Measurements from ENCODE around the gene HHAT. TPM values are rescaled to one million over a fixed set of nuclear protein-coding genes. Genes with fewer than 3 reads are reported as not detected.

Gene HHAT
- total RNA-seq, 4 donors from 2014 or later: 4.6 to 8.8 (median 6.7) TPM

GRCh38 chr1:210315529-210315928 lies 13.2 kb upstream of the HHAT start:
- no peak for DNase-seq (ENCODE audit: low spot score in 2 of 2)
- intact Hi-C loops (cut with DNase I; ENCODE audit: low total_unique reads): loop anchor here (10.0 kb wide), 2 partner anchors 81 to 451 kb away; partner anchors contain the start of gene SERTAD4
- WGBS, 2 donors: 93 to 94% methylated on average over 6 of the region's 6 CpGs
- no peak for TF ChIP-seq CTCF (IDR thresholded peaks at IDR 0.05)
- TF ChIP-seq POLR2A (IDR thresholded peaks at IDR 0.05): no peak
- no peak overlapping the region for H3K4me3 ChIP-seq (ENCODE audit: low read depth, poor library complexity, severe bottlenecking)

- intact Hi-C loops (cut with DNase I; ENCODE audit: low total_unique reads): no loop called here
- WGBS, 2 donors: 72 to 75% methylated on average over 3 of the region's 3 CpGs
- no peak for TF ChIP-seq CTCF (IDR thresholded peaks at IDR 0.05)
- TF ChIP-seq POLR2A (IDR thresholded peaks at IDR 0.05): no peak
- no peak overlapping the region for H3K4me3 ChIP-seq (ENCODE audit: low read depth, poor library complexity, severe bottlenecking)
- no peak for DNase-seq (ENCODE audit: low spot score in 2 of 2)
These were observed 7.6 kb upstream of the HHAT start for GRCh38 chr1:210321131-210321530.

GRCh38 chr1:210321552-210321951 lies 7.2 kb upstream of the HHAT start:
- intact Hi-C loops (cut with DNase I; ENCODE audit: low total_unique reads): no loop called here
- H3K4me3 ChIP-seq (ENCODE audit: low read depth, poor library complexity, severe bottlenecking): no peak overlapping the region
- TF ChIP-seq CTCF (IDR thresholded peaks at IDR 0.05) (no peak), POLR2A (IDR thresholded peaks at IDR 0.05) (no peak)
- DNase-seq (ENCODE audit: low spot score in 2 of 2): peak; percentile 58 to 90
- 43 to 55% methylated on average over 8 of the region's 8 CpGs for WGBS, 2 donors

GRCh38 chr1:210323957-210324356 lies 4.7 kb upstream of the HHAT start:
- 74 to 83% methylated on average over 1 of the region's 1 CpG for WGBS, 2 donors

GRCh38 chr1:210325026-210325670 lies 3.6 kb upstream of the HHAT start:
- intact Hi-C loops (cut with DNase I; ENCODE audit: low total_unique reads): no loop called here

More at GRCh38 chr1:210323957-210324356, 4.7 kb upstream of the HHAT start:
- no peak for TF ChIP-seq POLR2A (IDR thresholded peaks at IDR 0.05)
- intact Hi-C loops (cut with DNase I; ENCODE audit: low total_unique reads): no loop called here
- DNase-seq (ENCODE audit: low spot score in 2 of 2): no peak
- H3K4me3 ChIP-seq (ENCODE audit: low read depth, poor library complexity, severe bottlenecking): no peak overlapping the region

More at GRCh38 chr1:210325026-210325670, 3.6 kb upstream of the HHAT start:
- WGBS, 2 donors: 84 to 89% methylated on average over 1 of the region's 1 CpG
- DNase-seq (ENCODE audit: low spot score in 2 of 2): no peak
- no peak overlapping the region for H3K4me3 ChIP-seq (ENCODE audit: low read depth, poor library complexity, severe bottlenecking)
- no peak for TF ChIP-seq CTCF (IDR thresholded peaks at IDR 0.05)
- no peak for TF ChIP-seq POLR2A (IDR thresholded peaks at IDR 0.05)

Data from lower leg skin (tissue), 4 donors.